GM23338 (cell line): ENCODE data around the gene NECTIN1.

Source experiments
- CREB1 ChIP-seq: fragments of 250-450 bp; sonication (Bioruptor Pico); IDR thresholded peaks from 2 replicates; pipeline ENCODE4 v1.5.0; 2020; ENCODE audit warnings: low read depth, mild to moderate bottlenecking, moderate library complexity
- CTCF ChIP-seq, 2 experiments: fragments of 200-600 bp in 1 of 2; sonication (generic) in 1 of 2; conservative IDR thresholded peaks; 2 replicates each; pipeline versions ENCODE4 v1.5.1 to v1.6.1; 2016 to 2017; ENCODE audit warnings: antibody characterized with exemption in 2 of 2, low read depth in 2 of 2, mild to moderate bottlenecking in 2 of 2, moderate library complexity in 1 of 2
- ETS1 ChIP-seq: IDR thresholded peaks from 2 replicates; pipeline ENCODE4 v1.6.1; 2016; ENCODE audit warnings: antibody characterized with exemption
- EZH2 ChIP-seq: fragments of 200-600 bp; sonication (generic); IDR thresholded peaks from one replicate; pipeline ENCODE4 v1.8.0; 2017; ENCODE audit warnings: antibody characterized with exemption, mild to moderate bottlenecking, low read depth; ENCODE audit not compliant: unreplicated experiment
- EZH2phosphoT487 ChIP-seq: fragments of 200-600 bp; sonication (generic); IDR thresholded peaks from one replicate; pipeline ENCODE4 v1.8.1; 2018; ENCODE audit warnings: antibody characterized with exemption; ENCODE audit not compliant: unreplicated experiment
- JUNB ChIP-seq: IDR thresholded peaks from one replicate; pipeline ENCODE4 v1.6.1; 2016; ENCODE audit warnings: antibody characterized with exemption; ENCODE audit not compliant: unreplicated experiment
- POLR2AphosphoS5 ChIP-seq: IDR thresholded peaks from 2 replicates; pipeline ENCODE4 v1.6.1; 2016; ENCODE audit warnings: antibody characterized with exemption, low read depth
- REST ChIP-seq: IDR thresholded peaks from one replicate; pipeline ENCODE4 v1.6.1; 2018; ENCODE audit warnings: antibody characterized with exemption; ENCODE audit not compliant: unreplicated experiment
- STAT1 ChIP-seq: IDR thresholded peaks from one replicate; pipeline ENCODE4 v1.6.1; 2016; ENCODE audit warnings: antibody characterized with exemption; ENCODE audit not compliant: unreplicated experiment
- ZNF114 ChIP-seq: fragments of 250-450 bp; sonication (Bioruptor Pico); IDR thresholded peaks from 2 replicates; pipeline ENCODE4 v1.5.0; 2020; ENCODE audit warnings: mild to moderate bottlenecking, moderate library complexity

GRCh38 chr11:119673052-119673758 lies 55.8 kb downstream of the NECTIN1 start:
- TF ChIP-seq POLR2AphosphoS5, result no peak
- TF ChIP-seq CTCF (conservative IDR thresholded peaks at IDR 0.05; ENCODE audit: low read depth in 2 of 2), result no peak
- no peak for TF ChIP-seq CREB1 (CRISPR knock-in tag)
- TF ChIP-seq EZH2phosphoT487, result no peak
- no peak for TF ChIP-seq EZH2
- TF ChIP-seq REST, result no peak
- no peak for TF ChIP-seq ETS1
- no peak for TF ChIP-seq STAT1
- no peak for TF ChIP-seq ZNF114
- TF ChIP-seq JUNB, result no peak
